Dedifferentiated amniotic fluid mesenchymal stem cell (primary cell): ENCODE results near the gene METTL6.
"Not testable (repeated sequence)": the region's sequence is repeated elsewhere in the genome, so short reads cannot be mapped to it uniquely, and the experiment has no call there.

Experiments
- DNase-seq: peaks from one replicate; pipeline ENCODE4 v3.0.0-alpha.2; 2016; ENCODE audit errors: extremely low spot score

The METTL6 gene, protein sequence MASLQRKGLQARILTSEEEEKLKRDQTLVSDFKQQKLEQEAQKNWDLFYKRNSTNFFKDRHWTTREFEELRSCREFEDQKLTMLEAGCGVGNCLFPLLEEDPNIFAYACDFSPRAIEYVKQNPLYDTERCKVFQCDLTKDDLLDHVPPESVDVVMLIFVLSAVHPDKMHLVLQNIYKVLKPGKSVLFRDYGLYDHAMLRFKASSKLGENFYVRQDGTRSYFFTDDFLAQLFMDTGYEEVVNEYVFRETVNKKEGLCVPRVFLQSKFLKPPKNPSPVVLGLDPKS

DNA sequence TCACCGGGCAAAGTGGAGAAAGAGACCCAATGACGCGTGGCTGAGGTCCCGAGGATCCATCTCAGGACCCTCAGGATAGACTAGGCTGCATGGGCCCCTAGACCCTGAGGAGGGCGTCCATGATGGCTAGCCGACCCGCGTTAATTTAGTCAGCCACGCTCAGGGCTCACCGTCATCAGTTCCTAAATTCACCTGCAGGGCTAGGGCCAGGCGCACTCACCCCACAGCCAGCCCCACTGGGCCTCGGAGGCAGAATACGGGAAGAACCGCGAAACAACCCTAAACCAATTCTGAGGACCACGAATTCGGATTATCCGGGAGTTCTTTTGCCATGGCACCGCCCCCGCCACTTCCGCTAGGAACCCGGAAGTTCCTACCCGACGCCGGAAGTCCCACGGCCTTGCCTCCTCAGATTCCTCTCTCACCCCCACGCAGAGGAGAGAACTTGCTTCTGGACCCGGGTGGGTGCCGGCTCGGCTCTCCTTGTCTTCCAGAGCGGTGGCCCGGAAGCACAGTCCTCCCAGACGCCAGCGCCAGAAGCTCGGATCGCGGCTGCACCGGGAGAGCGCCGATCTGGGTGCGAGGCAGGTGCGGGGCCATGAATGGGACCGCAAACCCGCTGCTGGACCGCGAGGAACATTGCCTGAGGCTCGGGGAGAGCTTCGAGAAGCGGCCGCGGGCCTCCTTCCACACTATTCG, at the start of gene METTL6, which contains the start of gene EAF1:
Gene METTL6, minus strand, starts transcription at position 363 of the 699 bp plus-strand sequence. CDS start 1,033 bp downstream, outside the sequence.
Gene EAF1, plus strand, starts transcription at position 417 of the 699 bp plus-strand sequence. Its CDS starts 182 bp downstream, at position 599.
- peak; percentile 85 for DNase-seq

DNA sequence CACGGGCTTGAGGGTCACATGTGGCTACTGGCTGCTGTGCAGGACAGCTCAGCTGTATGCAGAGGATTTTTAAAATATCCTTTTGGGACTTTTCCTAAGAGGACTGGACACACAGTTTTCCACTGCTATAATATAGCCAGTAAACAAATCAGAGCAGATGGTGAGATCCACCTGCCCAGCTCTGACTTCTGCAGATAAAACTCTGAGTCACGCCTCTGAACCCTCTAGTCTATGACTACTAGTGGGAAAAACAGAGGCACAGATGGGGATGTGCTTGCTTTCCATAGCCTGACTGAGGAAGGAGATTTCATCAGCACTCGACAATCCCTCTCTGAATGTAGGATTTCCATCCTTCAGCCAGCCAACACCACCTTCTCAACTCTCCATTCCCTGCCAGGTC, 49.0 kb upstream of the METTL6 start:
- DNase-seq: no peak

DNA sequence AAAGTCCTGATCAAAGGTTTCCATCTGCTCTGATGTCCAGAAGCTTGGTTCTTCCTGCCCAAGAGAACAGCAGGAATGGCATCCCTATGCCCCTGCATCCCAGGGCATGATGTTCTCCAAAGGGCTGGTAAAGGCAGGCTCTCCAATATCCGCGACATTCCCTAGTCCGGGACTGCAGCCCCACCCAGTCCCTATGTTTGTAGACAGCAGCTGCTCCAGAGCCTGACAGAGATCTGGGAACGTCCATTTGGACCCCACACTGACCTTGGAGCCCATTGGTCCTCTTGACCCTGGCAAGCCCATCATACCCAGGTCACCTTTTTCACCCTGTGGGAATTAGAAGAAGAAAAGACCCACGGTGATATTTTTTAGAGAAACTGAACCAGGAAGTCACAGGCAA, 47.8 kb upstream of the METTL6 start:
- no peak for DNase-seq

DNA sequence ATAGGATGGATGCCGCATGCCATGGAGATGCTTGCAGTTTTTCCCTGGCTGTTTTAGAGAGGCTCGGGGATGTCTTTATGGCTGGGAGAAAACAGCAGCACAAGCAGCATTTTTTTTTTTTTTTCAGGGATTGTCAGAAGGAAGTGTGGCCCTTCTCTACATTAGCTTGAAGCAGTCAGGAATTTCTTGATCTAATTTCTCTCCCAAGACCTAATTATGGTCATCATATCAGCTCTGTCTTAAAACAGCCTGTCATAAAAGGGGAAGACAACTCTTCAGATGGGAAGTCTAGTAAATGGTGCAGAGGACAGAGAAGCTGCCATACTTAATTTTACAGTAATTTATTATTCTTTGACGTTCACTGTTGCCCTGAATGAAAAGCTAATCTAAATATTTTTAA, 44.5 kb upstream of the METTL6 start:
- no peak for DNase-seq

DNA sequence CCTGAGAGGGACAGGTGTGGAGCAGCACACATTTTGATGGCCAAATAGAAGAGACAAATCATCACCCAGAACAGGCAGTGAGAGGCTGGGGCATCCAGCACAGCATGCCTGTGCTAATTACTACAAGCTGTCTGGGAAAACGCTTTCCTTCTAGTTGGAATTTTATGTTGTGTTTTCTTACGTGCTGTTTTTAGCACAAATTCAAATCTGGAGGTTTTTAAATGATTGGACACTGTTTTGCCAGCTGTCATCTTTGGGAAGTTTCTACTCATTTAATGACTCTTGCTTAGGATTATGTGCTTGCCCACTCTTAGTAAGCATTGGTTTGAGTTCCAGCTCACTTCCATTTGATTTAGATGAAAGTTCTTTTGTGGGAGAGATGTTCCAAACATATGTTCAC, 43.5 kb upstream of the METTL6 start:
- no peak for DNase-seq

DNA sequence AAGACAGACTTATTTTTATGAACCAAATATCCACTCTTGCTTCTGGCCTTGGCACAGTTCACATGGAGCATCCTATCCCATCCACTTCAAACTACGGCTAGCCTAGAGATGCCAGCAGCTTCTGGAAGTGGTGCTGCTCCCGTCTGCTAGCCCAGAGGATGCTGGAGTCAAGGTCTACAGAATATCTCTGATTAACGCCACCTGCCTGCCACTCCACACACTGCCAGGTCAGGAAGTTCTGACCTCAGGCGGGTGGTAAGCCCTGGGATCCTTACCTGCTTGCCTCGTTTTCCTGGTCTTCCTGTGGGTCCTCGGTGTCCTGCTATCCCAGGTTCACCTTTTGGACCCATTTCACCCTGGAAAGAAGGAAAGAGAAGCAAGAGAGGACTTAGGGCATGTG, 42.9 kb upstream of the METTL6 start:
- DNase-seq: no peak

DNA sequence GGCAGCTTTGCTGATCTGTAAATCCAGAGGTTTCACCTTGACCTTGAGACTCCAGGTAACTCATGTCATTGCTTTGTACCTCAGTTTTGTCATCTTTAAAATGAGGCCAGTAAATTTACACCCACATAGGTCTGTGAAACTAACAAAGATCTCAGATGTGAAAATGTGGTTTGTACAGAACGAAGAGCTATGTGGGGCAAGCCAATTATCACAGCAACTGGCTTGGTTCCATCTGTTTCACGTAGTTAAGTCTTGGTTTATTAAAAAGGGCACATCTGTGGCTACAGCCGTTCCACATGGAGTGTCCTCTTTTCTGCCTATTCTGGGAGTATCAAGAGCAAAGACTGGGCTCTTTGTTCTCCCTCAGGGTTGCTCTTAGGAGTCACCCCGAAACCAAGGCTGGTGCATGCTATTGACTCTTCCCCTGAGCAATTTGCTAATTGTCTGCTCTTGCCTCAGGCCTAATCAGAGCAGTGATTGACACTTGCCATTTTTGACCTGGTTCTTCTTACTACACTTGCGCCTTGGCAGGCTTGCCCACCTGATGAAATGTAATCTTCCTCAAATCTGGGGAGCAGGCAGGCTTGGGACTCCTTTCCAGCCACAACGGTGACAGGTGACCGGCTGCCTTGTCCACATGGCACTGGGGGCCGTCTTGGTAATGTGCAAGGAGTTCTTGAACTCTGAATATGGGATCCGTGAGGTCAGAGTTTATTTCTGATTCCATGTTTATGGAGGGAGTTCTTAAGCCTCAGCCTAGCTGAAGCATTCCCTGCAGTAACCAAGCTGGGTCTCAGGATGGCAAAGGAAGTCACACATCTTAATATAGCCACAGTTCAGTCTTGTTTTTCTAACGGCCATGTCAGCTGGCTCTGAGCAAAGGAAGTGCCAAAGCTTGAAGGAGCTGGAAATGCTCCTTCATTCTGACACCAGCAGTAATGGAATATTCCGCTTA, 40.2 kb upstream of the METTL6 start:
- no peak for DNase-seq

DNA sequence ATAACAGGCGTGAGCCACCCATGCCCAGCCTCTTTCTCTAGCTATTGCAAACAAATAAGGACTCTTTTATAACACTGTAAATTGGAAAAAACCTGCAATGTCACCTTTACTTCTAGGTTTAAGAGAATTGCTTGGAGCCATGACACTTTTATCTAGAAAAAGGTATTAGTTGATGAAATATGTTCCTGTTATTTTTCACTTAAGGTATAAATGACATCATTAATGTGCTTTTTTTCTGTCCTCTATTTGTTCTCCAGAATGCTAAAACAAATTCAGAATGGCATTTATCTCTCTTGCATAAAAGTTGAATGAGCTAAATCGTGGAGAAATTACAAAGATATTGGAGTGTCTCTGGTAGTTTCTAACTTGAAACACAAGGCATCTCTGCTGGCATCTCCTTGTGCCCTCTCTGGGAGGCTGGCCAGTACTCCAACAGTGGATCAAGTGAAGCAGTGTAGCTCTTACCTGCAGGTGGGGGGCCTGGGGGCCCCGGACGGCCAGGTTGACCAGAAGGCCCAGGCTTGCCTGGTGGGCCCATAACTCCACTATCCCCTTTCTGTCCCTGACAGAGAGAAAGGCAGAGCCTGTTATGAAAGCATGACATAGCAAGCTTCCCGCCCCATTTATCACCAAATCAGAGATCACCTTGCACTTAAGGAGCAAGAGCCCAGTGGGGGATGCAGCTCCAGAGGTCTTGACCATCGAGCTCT, 38.7 kb upstream of the METTL6 start:
- DNase-seq: no peak

DNA sequence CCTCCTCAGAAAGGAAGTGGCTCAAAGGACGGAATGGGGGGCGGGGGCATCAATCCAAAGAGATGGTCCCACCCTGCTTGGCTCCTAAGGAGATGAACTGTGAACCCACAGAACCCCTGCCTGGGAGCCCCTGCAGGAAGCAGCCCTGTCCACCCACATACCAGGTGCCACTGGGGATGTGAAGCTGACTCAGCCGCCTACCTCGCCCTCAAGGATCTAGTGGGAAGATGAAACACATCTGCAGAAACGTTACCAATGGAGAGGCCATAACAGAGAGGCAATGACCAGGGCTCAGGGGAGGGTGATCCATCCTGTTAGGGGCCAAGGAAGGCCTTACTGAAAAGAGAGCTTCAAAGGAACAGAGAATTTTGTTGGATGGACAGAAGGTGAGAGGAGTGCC, 35.1 kb upstream of the METTL6 start:
- no peak for DNase-seq

DNA sequence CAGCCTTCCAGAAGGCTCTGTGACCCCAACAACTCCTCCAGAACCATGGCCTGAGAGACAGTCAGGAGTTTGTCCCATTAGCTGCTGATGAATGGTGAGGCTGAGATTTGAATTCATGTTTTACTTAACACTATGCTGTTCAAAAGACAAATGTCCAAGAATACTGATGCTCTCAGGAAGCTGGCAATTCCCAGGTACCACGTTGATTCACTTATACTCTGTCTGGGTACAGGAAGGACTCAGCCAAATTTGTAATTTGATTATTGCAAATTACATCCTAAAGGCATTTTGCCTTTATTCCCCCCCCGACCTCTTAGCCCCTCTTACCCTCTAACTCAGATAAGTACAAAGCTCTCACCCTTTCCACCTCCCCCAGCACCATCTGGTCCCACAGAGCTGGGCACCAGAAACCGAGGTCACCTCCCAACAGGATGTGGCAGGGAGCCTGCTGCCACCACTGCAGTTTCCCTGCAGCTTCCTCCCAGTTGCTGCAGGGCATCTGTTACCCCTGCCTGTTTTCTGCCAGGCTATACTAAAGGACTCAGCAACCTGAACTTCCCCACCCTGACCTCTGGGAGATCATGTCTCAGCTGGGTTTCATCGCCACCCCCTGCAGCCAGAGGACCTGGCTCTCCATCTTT, 33.7 kb upstream of the METTL6 start:
- DNase-seq: no peak

DNA sequence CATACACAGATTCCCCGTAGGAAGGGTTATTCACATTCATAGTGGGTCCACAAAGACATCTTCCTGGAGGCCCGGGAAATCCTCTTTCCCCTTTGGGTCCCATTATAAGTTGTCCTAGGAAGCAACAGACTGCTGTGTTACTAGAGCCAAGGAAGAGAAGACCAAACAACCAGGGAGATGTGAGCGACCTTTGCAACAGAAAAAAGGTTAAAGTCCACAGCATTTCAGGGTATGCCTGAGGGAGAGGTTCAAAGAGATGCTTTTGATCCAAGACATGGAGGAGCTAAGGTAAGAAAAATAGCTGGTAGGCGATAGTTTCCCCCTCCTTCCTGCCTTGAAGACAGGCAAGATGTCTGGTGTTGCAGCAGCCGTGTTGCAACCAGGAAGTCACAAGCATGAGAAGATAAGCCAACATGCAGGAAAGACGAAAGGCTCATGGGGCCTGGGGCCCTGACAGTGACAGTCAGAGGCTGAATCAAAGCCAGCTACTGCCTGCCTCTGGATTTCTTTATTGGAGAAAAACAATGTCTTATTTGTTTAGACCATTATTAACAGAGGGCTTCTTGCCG, 31.0 kb upstream of the METTL6 start:
- DNase-seq: no peak

DNA sequence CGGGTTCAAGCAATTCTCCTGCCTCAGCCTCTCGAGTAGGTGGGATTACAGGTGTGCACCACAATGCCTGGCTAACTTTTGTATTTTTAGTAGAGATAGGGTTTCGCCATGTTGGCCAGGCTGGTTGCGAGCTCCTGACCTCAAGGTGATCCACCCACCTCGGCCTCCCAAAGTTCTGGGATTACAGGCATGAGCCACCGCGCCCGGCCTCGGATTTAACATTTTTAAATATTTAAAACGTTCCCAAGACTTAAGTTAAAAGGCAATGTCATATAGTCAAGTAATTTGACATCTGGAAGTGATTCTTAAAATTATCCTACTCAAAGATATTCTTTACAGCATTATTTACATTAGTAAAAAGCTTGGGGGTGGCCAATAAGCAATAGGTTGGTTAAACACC, 29.6 kb upstream of the METTL6 start:
- not testable (repeated sequence) for DNase-seq

DNA sequence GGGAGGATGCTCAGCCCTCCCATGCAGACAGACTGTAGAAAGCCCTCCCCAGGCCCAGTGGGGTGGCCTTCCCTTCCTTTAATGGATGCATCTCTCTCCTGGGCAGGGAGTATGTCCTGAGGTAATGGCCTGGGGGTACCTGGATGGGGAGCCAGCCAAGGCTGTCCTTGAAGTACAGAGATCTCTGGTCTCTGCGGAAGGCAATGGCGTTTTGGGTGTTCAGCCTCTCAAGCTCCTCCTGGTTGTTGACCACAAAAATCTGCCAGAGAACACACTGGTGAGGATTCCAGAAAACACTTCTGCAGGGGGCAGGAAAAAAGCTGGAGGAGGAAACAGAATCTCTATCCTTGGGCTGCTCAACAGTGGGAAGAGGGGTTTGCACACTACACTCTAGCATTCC, 29.0 kb upstream of the METTL6 start:
- no peak for DNase-seq

DNA sequence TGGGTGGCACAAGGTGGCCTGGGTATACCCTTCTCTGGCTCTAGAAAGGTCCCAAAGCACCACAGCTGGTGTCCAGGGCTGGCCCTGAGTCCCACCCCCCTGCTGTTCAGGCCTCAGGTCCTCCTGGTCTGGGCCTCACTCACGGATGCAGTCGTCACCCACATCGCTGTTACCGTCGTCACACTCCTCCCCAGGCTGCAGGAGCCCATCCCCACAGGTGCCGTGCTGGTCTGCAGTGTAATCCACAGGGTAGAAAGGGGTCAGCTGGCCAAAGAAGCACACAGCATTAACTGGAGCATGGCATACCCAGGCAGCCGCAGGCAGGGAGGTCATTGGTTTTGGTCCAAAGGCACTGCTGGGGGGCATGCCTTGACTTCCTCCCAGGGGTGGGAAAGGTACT, 28.4 kb upstream of the METTL6 start:
- DNase-seq: no peak

DNA sequence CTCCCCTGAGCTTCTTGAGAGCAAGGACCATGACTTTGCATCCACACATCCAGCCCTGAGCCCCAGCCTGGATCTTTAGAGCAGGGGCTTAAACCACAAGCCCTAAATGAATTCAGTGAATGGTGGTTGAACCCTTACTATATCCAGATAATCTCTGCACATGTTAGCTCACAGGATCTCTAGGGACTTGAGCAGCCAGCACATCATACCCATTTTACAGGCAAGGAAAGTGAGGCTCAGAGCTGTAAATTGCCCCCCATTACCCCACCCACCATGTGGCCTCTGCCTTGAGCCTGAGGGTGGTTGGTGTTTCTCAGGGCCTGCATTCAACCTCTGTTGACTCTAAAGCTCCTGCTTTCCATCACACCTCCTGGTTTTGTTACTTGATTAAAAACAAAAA, 27.6 kb upstream of the METTL6 start:
- DNase-seq: no peak

DNA sequence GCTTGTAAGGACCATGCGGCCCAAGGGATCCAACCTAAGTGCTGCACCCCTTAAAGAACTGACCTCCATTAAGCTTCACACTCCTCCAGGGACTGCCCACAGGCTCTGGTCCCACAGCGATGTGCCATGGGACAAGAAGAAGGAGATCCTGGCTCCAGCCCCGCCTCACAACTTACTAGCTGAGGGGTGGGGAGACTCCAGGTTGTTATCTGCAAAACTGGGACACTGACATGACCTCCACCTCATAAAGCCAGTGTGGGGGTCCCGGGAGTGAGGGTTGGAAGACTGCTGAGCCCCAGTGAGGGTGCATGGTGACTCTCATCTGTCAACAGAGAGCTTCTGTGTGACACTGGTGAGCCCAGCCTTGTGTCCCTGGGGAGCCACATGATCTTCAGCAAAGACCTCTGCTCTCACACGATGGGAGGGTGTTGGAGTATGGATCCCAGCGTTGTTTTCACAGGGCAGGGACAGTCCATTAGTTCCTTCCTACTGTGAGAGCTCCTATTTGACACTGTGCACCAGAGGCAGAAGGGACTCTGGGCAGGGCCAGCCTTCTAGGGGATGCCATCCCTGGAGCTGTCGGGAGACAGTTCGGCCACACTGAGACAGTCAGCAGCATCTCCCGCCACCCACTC, 26.8 kb upstream of the METTL6 start:
- no peak for DNase-seq

DNA sequence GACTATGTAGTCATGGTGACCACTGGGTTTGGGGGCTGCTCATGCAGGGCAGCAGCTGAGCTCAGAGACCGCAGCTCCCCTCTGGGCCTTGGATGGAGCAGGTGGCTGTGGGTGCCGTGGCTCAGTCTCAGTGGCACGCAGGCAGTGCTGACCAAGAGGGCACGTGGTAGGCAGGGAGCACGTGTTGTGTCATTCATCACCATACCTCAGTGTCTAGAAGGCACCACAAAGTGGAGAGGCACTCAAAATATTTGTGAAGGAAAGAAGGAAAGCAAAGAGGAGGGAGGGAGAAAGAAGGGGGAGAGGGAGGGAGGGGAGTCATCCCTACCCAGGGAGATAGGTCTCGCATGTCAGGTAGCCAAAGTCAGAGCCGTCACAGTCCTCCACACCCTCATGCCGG, 26.2 kb upstream of the METTL6 start:
- DNase-seq: no peak

DNA sequence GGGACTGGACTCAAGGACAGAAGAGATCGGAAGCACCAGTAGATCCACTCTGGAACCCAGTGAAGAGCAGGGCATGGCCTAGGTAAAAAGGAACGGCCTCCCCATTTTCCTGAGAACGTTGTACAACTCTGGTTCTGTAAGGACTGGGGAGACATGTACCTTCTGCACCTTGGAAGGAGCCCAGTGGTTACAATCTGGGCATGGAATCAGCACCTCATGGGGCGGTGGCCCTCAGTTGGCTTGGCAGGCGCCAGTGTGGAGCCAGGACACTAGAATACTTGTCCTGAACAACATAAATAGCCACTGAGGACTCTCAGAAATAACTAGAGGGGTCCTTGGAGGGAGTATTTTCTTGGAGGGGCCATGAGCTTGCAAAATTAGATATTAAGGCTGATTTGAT, 25.6 kb upstream of the METTL6 start:
- no peak for DNase-seq

DNA sequence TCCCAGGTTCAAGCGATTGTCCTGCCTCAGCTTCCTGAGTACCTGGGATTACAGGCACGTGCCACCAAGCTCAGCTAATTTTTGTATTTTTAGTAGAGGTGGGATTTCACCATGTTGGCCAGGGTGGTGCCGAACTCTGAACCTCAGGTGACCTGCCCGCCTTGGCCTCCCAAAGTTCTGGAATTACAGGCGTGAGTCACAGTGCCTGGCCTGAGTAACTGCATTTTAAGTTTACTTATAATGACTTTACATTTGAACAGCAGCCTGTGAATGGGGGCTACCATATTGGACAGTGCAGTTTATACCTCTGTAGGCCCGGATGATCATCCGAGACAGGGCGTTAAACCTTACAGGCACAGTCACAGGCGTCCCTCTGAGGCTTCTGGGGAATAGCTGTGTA, 24.8 kb upstream of the METTL6 start:
- no peak for DNase-seq
